Uterus (tissue), 2 donors: ENCODE results near the gene ACE2.

Experiments used
- POLR2A ChIP-seq, 2 donors: fragments of 450-650 bp; IDR thresholded peaks; one replicate each; pipeline ENCODE4 v1.6.1; 2016; ENCODE audit warnings: antibody characterized with exemption in 2 of 2, mild to moderate bottlenecking in 1 of 2, moderate library complexity in 1 of 2
- TF ChIP-seq, protein P1 (sequence below), 4 experiments: fragments of 200-600 bp in 2 of 4; fragments of 450-650 bp in 2 of 4; sonication (generic) in 2 of 4; IDR thresholded peaks; one replicate each; pipeline ENCODE4 v1.5.1; 2016 to 2019; ENCODE audit warnings: antibody characterized with exemption in 4 of 4, mild to moderate bottlenecking in 2 of 4, moderate library complexity in 1 of 4

DNA sequence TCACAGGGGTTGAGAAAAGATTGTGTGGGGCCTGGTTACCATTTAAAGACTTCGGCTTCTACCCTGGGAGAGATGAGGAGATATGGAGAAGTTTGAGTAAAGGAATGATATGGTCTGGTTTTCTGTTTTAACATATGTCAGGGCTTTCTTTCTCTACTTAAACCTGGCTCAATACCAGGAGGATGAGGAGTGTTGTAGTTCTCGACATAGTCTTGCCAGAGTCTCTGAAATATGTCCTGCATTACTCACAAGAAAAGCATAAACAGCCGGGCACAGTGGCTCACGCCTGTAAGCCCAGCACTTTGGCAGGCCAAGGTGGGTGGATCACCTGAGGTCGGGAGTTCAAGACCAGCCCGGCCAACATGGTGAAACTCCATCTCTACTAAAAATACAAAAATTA, 16.4 kb upstream of the ACE2 start:
- TF ChIP-seq, protein P1, sequence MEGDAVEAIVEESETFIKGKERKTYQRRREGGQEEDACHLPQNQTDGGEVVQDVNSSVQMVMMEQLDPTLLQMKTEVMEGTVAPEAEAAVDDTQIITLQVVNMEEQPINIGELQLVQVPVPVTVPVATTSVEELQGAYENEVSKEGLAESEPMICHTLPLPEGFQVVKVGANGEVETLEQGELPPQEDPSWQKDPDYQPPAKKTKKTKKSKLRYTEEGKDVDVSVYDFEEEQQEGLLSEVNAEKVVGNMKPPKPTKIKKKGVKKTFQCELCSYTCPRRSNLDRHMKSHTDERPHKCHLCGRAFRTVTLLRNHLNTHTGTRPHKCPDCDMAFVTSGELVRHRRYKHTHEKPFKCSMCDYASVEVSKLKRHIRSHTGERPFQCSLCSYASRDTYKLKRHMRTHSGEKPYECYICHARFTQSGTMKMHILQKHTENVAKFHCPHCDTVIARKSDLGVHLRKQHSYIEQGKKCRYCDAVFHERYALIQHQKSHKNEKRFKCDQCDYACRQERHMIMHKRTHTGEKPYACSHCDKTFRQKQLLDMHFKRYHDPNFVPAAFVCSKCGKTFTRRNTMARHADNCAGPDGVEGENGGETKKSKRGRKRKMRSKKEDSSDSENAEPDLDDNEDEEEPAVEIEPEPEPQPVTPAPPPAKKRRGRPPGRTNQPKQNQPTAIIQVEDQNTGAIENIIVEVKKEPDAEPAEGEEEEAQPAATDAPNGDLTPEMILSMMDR (IDR thresholded peaks at IDR 0.05), result no peak
- no peak for TF ChIP-seq POLR2A (IDR thresholded peaks at IDR 0.05)
